ENCODE data around the gene NOD1. TPM values are rescaled to one million over a fixed set of nuclear protein-coding genes. Genes with fewer than 3 reads are reported as not detected.

The NOD1 gene
- total and polyA plus RNA-seq, 7 donors, result 3.0 to 17.5 (median 6.4) TPM

DNA sequence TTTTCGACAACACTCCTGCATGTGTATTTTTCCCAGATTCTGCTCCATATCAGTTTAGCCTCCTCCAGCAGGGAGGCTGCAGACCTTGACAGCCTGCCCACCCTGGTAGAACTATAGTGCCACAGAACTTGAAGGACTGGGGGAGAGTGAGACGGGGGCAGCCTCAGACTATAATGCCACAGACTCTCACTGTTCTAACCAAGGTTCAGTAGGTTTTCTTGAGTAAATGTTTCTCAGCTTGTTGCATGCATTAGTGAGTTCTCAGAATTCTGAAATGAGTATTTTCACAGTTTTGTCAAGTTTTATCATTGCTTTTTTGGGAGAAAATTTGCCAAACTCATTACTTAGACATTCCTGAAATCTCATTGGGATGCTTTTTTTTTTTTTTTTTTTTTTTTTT, 98.3 kb downstream of the NOD1 start:
- no peak for DNase-seq
- 96% methylated on average over 2 of the region's 2 CpGs for WGBS, 2 donors
- intact Hi-C loops (cut with DNase I), result no loop called here

DNA sequence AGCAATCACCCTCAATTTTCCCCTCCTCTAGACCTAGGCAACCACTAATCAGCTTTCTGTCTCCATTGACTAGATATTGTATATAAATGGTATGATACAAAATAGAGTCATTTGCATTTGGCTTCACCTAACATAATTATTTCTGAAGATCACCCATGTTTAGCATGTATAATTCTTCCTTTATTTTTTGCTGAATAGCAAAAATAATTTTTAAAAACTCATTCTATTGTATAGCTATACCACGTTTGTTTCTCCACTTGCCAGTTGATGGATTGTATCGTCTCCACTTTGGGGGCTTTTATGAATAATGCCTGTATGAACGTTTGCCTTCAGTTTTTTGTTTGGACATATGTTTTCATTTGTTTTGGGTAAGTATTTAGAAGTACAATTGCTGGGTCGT, 98.8 kb downstream of the NOD1 start:
- no peak overlapping the region for H3K27ac ChIP-seq
- no peaks in the 10 kb centered on the region for H3K27me3 ChIP-seq
- DNase-seq, result no peak
- H3K4me3 ChIP-seq, result no peak overlapping the region
- TF ChIP-seq POLR2A (IDR thresholded peaks at IDR 0.05) (no peak), POLR2AphosphoS5 (IDR thresholded peaks at IDR 0.05) (no peak), EP300 (IDR thresholded peaks at IDR 0.05) (no peak)
- TF ChIP-seq, protein P1, sequence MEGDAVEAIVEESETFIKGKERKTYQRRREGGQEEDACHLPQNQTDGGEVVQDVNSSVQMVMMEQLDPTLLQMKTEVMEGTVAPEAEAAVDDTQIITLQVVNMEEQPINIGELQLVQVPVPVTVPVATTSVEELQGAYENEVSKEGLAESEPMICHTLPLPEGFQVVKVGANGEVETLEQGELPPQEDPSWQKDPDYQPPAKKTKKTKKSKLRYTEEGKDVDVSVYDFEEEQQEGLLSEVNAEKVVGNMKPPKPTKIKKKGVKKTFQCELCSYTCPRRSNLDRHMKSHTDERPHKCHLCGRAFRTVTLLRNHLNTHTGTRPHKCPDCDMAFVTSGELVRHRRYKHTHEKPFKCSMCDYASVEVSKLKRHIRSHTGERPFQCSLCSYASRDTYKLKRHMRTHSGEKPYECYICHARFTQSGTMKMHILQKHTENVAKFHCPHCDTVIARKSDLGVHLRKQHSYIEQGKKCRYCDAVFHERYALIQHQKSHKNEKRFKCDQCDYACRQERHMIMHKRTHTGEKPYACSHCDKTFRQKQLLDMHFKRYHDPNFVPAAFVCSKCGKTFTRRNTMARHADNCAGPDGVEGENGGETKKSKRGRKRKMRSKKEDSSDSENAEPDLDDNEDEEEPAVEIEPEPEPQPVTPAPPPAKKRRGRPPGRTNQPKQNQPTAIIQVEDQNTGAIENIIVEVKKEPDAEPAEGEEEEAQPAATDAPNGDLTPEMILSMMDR (IDR thresholded peaks at IDR 0.05), result no peak
- no peaks in the 10 kb centered on the region for H3K9me3 ChIP-seq
- H3K4me1 ChIP-seq, result peaks cover 0 to 14% (median 3%) of the 10 kb centered on the region in 4 donors
- no peaks in the 10 kb centered on the region for H3K36me3 ChIP-seq
- intact Hi-C loops (cut with DNase I), result no loop called here
- 76 to 84% methylated on average over 4 of the region's 4 CpGs for WGBS, 2 donors

More for the DNA sequence above, 98.3 kb downstream of the NOD1 start:
- TF ChIP-seq, protein P1 (IDR thresholded peaks at IDR 0.05), result no peak
- TF ChIP-seq POLR2AphosphoS5 (IDR thresholded peaks at IDR 0.05), result no peak
- no peak for TF ChIP-seq EP300 (IDR thresholded peaks at IDR 0.05)
- TF ChIP-seq POLR2A (IDR thresholded peaks at IDR 0.05), result no peak
- Histone ChIP-seq H3K9me3 (no peaks in the 10 kb centered on the region), H3K4me3 (no peak overlapping the region), H3K27me3 (no peaks in the 10 kb centered on the region), H3K36me3 (no peaks in the 10 kb centered on the region), H3K4me1 (peaks cover 0 to 14% (median 3%) of the 10 kb centered on the region in 4 donors), H3K27ac (no peak overlapping the region)

DNA sequence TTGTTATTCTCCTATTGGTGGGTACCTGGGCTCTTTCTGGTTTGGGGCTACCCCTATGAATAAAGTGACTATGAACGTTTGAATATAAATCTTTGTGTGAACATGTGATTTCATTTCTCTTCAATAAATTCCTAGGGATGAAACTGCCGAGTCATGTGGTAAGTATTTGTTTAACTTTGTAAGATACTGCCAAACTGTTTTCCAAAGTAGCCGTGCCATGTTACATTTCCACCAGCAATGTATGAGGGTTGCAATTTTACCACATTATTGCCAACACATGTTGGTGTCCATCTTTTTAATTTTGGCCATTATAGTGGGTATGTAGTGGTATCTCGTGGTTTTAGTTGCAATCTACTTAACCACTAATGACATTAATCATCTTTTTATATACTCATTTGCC, 99.5 kb downstream of the NOD1 start:
- TF ChIP-seq POLR2A (IDR thresholded peaks at IDR 0.05) (no peak), POLR2AphosphoS5 (IDR thresholded peaks at IDR 0.05) (no peak)
- DNase-seq, result no peak
- Histone ChIP-seq H3K36me3 (no peaks in the 10 kb centered on the region), H3K4me1 (peaks cover 0 to 14% (median 3%) of the 10 kb centered on the region in 4 donors), H3K9me3 (no peaks in the 10 kb centered on the region), H3K27ac (no peak overlapping the region), H3K4me3 (no peak overlapping the region), H3K27me3 (no peaks in the 10 kb centered on the region)
- intact Hi-C loops (cut with DNase I), result no loop called here
- 59 to 75% methylated on average over 4 of the region's 4 CpGs for WGBS, 2 donors

DNA sequence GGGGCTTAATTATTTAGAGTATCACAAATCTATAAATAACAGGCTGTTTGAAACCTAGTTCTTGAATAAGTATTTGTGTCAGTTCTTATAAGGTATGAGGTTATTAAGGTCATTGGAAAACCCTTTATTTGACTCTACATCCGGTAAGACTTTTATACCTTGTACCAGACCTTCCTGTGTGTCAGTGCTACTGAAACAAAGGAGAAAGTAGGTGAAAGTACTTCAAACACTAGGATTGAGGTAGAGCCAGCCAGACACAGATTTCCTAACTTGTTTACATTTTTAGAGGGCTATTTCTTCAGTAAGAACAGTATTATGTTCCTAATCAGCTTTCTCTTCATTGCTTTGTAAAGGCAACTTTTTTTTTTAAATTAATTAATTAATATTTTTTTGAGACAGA, 100.3 kb downstream of the NOD1 start:
- no peak overlapping the region for H3K4me3 ChIP-seq
- TF ChIP-seq, protein P1 (IDR thresholded peaks at IDR 0.05), result no peak
- TF ChIP-seq POLR2AphosphoS5 (IDR thresholded peaks at IDR 0.05) (no peak), EP300 (IDR thresholded peaks at IDR 0.05) (no peak), POLR2A (IDR thresholded peaks at IDR 0.05) (no peak)
- no peaks in the 10 kb centered on the region for H3K36me3 ChIP-seq
- intact Hi-C loops (cut with DNase I), result no loop called here
- DNase-seq, result no peak
- H3K27me3 ChIP-seq, result no peaks in the 10 kb centered on the region
- no peaks in the 10 kb centered on the region for H3K9me3 ChIP-seq
- WGBS, 2 donors, result 60 to 77% methylated on average over 1 of the region's 1 CpG
- no peak overlapping the region for H3K27ac ChIP-seq
- H3K4me1 ChIP-seq, result peaks cover 0 to 14% (median 3%) of the 10 kb centered on the region in 4 donors

Other genes starting within 250 kb of the NOD1 start
- 10 to 100 TPM; 17.2 to 33.8 (median 23.2) TPM for gene ZNRF2, start 194.2 kb downstream of the NOD1 start, total RNA-seq
- gene ZNRF2, start 194.2 kb downstream of the NOD1 start, polyA plus RNA-seq, result 10 to 100 TPM; 14.4 to 27.3 (median 22.2) TPM
- gene GGCT, start 26.0 kb upstream of the NOD1 start, total RNA-seq, result 10 to 100 TPM; 18.8 to 40.9 (median 24.1) TPM
- 10 to 100 TPM; 64.9 to 97.3 (median 87.3) TPM for gene GGCT, start 26.0 kb upstream of the NOD1 start, polyA plus RNA-seq
- 10 to 100 TPM; 38.3 to 50.1 (median 45.2) TPM for gene GARS1, start 116.1 kb upstream of the NOD1 start, total RNA-seq
- 100 to 1,000 TPM in 1 of 3 donors, 10 to 100 TPM in 2; 55.5 to 109 (median 90.1) TPM for gene GARS1, start 116.1 kb upstream of the NOD1 start, polyA plus RNA-seq
- gene CRHR2, start 203.7 kb upstream of the NOD1 start, total RNA-seq, result not detected
- under 1 TPM in 1 of 3 donors, not detected in 2; under 0.01 TPM for gene CRHR2, start 203.7 kb upstream of the NOD1 start, polyA plus RNA-seq

Data from sigmoid colon (tissue), 7 donors.